ENCODE data around the gene SKAP1.

GRCh38 chr17:48191362-48191761 is 238.7 kb downstream of the SKAP1 start:
- no peak for TF ChIP-seq ZSCAN12 (CRISPR knock-in tag; IDR thresholded peaks at IDR 0.05)
- TF ChIP-seq RBM22 (optimal IDR thresholded peaks at IDR 0.05; ENCODE audit: low read length), result no peak
- TF ChIP-seq CTCF (CRISPR knock-in tag; IDR thresholded peaks at IDR 0.05), result no peak
- no peak for TF ChIP-seq POLR2A (IDR thresholded peaks at IDR 0.05; ENCODE audit: insufficient read depth in 1 of 2, low read depth in 2 of 2, low read length in 2 of 2)
- TF ChIP-seq PTBP1 (IDR thresholded peaks at IDR 0.05; ENCODE audit: low read depth, low read length, poor library complexity, severe bottlenecking), result no peak
- no peak for TF ChIP-seq ZNF775 (CRISPR knock-in tag; IDR thresholded peaks at IDR 0.05; ENCODE audit: borderline replicate concordance)
- TF ChIP-seq STAT6 (CRISPR knock-in tag; IDR thresholded peaks at IDR 0.05; ENCODE audit: borderline replicate concordance), result no peak
- TF ChIP-seq ZNF34 (CRISPR knock-in tag; IDR thresholded peaks at IDR 0.05; ENCODE audit: borderline replicate concordance), result no peak
- no peak for TF ChIP-seq ZNF44 (CRISPR knock-in tag; IDR thresholded peaks at IDR 0.05)

All from HepG2 (cell line).